MG63 (cell line): ENCODE results near the gene GRB10. TPM values are rescaled to one million over a fixed set of nuclear protein-coding genes. Genes with fewer than 3 reads are reported as not detected.

Experiments used
- DNase-seq: peaks from one replicate; pipeline ENCODE4 v3.0.0-alpha.2; 2020
- H3K27me3 ChIP-seq: fragments of 250-450 bp; sonication (Bioruptor Pico); 2 replicates; pipeline ENCODE4 v1.5.1; 2020; ENCODE audit warnings: mild to moderate bottlenecking, moderate library complexity
- H3K36me3 ChIP-seq: fragments of 250-450 bp; sonication (Bioruptor Pico); 2 replicates; pipeline ENCODE4 v1.5.1; 2020; ENCODE audit warnings: mild to moderate bottlenecking, moderate library complexity
- H3K4me3 ChIP-seq: fragments of 250-450 bp; sonication (Bioruptor Pico); 2 replicates; pipeline ENCODE4 v1.5.1; 2020; ENCODE audit warnings: mild to moderate bottlenecking, moderate library complexity
- H3K9me3 ChIP-seq: fragments of 250-450 bp; sonication (Bioruptor Pico); 2 replicates; pipeline ENCODE4 v1.5.1; 2020; ENCODE audit warnings: mild to moderate bottlenecking, moderate library complexity
- total RNA-seq: library from RNA; depleted of rRNA; stranded (reverse); fragments of >200 nt; shearing (Covaris generic); gene quantifications from 2 replicates; pipeline ENCODE4 v1.2.3, GENCODE V29; 2014; ENCODE audit warnings: low replicate concordance

GRB10 gene
- total RNA-seq, 1 experiment from 2014 or later = 33.1 TPM

GRCh38 chr7:50667789-50668226 lies 114.9 kb downstream of the GRB10 start:
- peak; percentile 31 for DNase-seq
- Histone ChIP-seq H3K36me3 (peaks cover 7% of the 10 kb centered on the region), H3K4me3 (no peak overlapping the region), H3K27me3 (no peaks in the 10 kb centered on the region), H3K9me3 (no peaks in the 10 kb centered on the region)

- Histone ChIP-seq H3K4me3 (no peak overlapping the region), H3K36me3 (peaks cover 9% of the 10 kb centered on the region)
- peak; percentile 12 for DNase-seq
Observed at GRCh38 chr7:50667338-50667737, 115.4 kb downstream of the GRB10 start.

GRCh38 chr7:50666124-50666496 lies 116.6 kb downstream of the GRB10 start:
- DNase-seq = no peak
- H3K4me3 ChIP-seq = no peak overlapping the region
- no peaks in the 10 kb centered on the region for H3K27me3 ChIP-seq
- no peaks in the 10 kb centered on the region for H3K9me3 ChIP-seq
- peaks cover 16% of the 10 kb centered on the region for H3K36me3 ChIP-seq

More at GRCh38 chr7:50667338-50667737, 115.4 kb downstream of the GRB10 start:
- no peaks in the 10 kb centered on the region for H3K9me3 ChIP-seq
- no peaks in the 10 kb centered on the region for H3K27me3 ChIP-seq

GRCh38 chr7:50665403-50666123 lies 117.1 kb downstream of the GRB10 start:
- Histone ChIP-seq H3K9me3 (no peaks in the 10 kb centered on the region), H3K4me3 (no peak overlapping the region), H3K36me3 (peaks cover 16% of the 10 kb centered on the region), H3K27me3 (no peaks in the 10 kb centered on the region)
- peak; percentile 37 for DNase-seq

- Histone ChIP-seq H3K36me3 (peaks cover 16% of the 10 kb centered on the region), H3K9me3 (no peaks in the 10 kb centered on the region), H3K27me3 (no peaks in the 10 kb centered on the region), H3K4me3 (no peak overlapping the region)
- DNase-seq = no peak
Observed at GRCh38 chr7:50664937-50665336, 117.8 kb downstream of the GRB10 start.

GRCh38 chr7:50664461-50664922 lies 118.2 kb downstream of the GRB10 start:
- peaks cover 16% of the 10 kb centered on the region for H3K36me3 ChIP-seq
- H3K9me3 ChIP-seq = no peaks in the 10 kb centered on the region
- H3K27me3 ChIP-seq = no peaks in the 10 kb centered on the region
- DNase-seq = peak; percentile 64
- H3K4me3 ChIP-seq = no peak overlapping the region

- Histone ChIP-seq H3K27me3 (no peaks in the 10 kb centered on the region), H3K36me3 (peaks cover 16% of the 10 kb centered on the region), H3K9me3 (no peaks in the 10 kb centered on the region), H3K4me3 (no peak overlapping the region)
- DNase-seq = no peak
Observed at GRCh38 chr7:50663396-50664102, 119.1 kb downstream of the GRB10 start.

GRCh38 chr7:50662996-50663395 lies 119.7 kb downstream of the GRB10 start:
- Histone ChIP-seq H3K27me3 (no peaks in the 10 kb centered on the region), H3K9me3 (no peaks in the 10 kb centered on the region), H3K4me3 (no peak overlapping the region), H3K36me3 (peaks cover 16% of the 10 kb centered on the region)
- no peak for DNase-seq

GRCh38 chr7:50662041-50662694 lies 120.5 kb downstream of the GRB10 start:
- DNase-seq = no peak
- Histone ChIP-seq H3K27me3 (no peaks in the 10 kb centered on the region), H3K4me3 (no peak overlapping the region), H3K9me3 (no peaks in the 10 kb centered on the region), H3K36me3 (peaks cover 16% of the 10 kb centered on the region)

- no peaks in the 10 kb centered on the region for H3K9me3 ChIP-seq
- no peak overlapping the region for H3K4me3 ChIP-seq
- H3K27me3 ChIP-seq = no peaks in the 10 kb centered on the region
- H3K36me3 ChIP-seq = peaks cover 16% of the 10 kb centered on the region
- no peak for DNase-seq
Observed at GRCh38 chr7:50661345-50662040, 121.2 kb downstream of the GRB10 start.

GRCh38 chr7:50660830-50661175 lies 121.9 kb downstream of the GRB10 start:
- Histone ChIP-seq H3K36me3 (peaks cover 16% of the 10 kb centered on the region), H3K27me3 (no peaks in the 10 kb centered on the region), H3K4me3 (no peak overlapping the region), H3K9me3 (no peaks in the 10 kb centered on the region)
- no peak for DNase-seq

- H3K4me3 ChIP-seq = no peak overlapping the region
- DNase-seq = no peak
- no peaks in the 10 kb centered on the region for H3K27me3 ChIP-seq
- H3K36me3 ChIP-seq = peaks cover 16% of the 10 kb centered on the region
- no peaks in the 10 kb centered on the region for H3K9me3 ChIP-seq
Observed at GRCh38 chr7:50660040-50660829, 122.5 kb downstream of the GRB10 start.

GRCh38 chr7:50659329-50659965 lies 123.2 kb downstream of the GRB10 start:
- no peaks in the 10 kb centered on the region for H3K9me3 ChIP-seq
- H3K4me3 ChIP-seq = no peak overlapping the region
- H3K36me3 ChIP-seq = peaks cover 16% of the 10 kb centered on the region
- no peaks in the 10 kb centered on the region for H3K27me3 ChIP-seq
- no peak for DNase-seq

- Histone ChIP-seq H3K9me3 (no peaks in the 10 kb centered on the region), H3K27me3 (no peaks in the 10 kb centered on the region), H3K36me3 (peaks cover 14% of the 10 kb centered on the region), H3K4me3 (no peak overlapping the region)
- DNase-seq = no peak
Observed at GRCh38 chr7:50658696-50659095, 124.0 kb downstream of the GRB10 start.

GRCh38 chr7:50657912-50658311 lies 124.8 kb downstream of the GRB10 start:
- no peak for DNase-seq
- H3K9me3 ChIP-seq = no peaks in the 10 kb centered on the region
- no peaks in the 10 kb centered on the region for H3K27me3 ChIP-seq
- H3K4me3 ChIP-seq = no peak overlapping the region
- H3K36me3 ChIP-seq = peaks cover 9% of the 10 kb centered on the region

GRCh38 chr7:50657341-50657873 lies 125.3 kb downstream of the GRB10 start:
- H3K9me3 ChIP-seq = no peaks in the 10 kb centered on the region
- H3K4me3 ChIP-seq = no peak overlapping the region
- DNase-seq = no peak
- H3K36me3 ChIP-seq = peaks cover 8% of the 10 kb centered on the region
- no peaks in the 10 kb centered on the region for H3K27me3 ChIP-seq
